Measurements from ENCODE around the gene MPEG1.

Gene MPEG1

DNA sequence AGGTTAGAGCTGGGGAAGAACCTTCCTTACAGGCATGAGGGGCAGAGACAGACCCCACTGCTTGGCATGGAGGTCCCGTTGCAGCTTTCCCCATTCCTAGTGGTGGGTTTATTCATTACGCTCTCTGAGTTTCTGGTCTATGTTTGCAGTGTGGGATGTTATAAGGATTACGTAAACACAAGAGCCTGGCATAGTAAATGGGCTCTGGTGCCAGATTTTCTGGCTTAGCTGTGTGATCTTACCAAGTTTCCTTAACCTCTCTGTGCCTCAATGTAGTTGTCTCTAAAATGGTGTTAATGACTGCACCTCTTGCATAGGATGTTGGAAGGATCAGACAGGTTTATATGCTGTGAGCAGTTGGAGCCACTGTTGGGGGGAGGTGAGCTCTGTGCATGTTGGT, 25.7 kb downstream of the MPEG1 start:
- DNase-seq = no peak

DNA sequence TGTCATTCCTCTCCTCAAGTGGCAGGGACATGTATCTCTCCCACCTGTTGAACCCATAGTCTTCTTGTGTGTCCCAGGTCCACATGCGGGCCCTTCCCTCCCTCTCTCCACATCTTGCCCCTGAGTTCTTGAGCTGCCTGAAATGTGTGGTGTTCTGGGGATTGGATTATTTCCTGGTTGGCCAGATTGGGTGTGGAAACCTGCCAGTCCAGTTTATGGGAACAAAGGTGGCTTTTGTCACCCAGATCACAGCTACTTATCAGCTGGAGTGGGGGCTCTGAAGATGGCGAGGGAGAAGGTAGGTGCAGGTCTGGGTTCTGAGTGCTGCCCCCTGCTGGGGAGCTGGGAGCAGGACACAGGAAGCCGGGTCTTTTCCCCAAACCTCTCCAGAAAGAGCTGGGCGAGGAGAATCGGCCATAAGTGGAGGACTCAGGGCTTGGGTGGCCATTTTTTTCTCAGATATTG, 26.6 kb downstream of the MPEG1 start:
- DNase-seq = peak in 2 of 4 experiments; percentile 10 to 15

GRCh38 chr11:59185386-59185945, 27.3 kb downstream of the MPEG1 start:
- no peak for DNase-seq

DNA sequence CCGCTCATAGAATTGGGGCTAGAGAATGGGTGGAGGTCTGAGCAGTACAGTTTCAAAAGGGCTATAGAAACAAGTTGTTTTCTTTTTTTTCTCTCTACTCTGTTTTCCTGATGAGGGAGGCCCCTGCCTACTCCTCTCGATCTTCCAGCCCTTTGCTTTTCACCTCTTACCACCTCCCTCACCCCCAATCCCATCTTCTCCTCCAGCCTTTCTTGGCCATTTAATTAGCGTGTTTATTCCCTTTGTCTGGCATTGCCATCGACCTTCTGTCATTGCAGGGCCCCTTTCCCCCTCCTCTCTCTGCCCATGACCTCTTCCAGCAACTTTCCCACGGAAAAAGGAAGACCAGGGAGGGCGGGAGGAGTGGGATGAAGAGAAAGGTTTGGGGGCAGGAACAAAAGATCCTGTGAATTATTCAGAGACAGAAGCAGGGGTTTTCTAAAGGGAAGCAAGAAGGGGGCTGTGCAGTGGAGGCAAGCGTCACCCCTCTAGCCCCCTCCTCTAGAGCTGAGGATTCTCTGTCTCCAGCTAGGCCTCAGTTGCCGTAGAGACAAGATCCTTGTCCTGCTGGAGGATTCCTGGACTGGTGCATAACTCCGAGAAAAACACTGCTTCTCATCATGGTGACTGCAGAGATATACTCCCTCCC, 27.9 kb downstream of the MPEG1 start:
- DNase-seq = no peak

DNA sequence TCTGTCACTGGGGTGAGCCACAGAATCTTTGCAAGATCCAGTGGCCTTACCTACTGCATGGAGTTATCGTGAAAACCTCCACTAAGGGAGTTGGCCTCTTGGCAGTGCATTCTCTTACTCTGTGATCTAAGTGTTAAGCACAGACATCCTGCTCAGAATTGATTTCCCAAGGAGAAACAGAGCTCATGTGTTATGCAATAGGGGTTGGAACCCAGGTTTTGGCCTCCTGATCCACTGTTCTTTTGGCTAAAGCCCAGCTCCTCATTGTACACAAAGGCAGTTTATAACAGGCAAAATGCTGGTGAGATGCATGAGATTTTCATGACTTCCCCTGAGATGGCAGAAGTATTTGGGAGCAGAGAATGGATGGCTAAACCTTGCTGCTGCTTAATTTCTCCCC, 29.0 kb downstream of the MPEG1 start:
- DNase-seq = no peak

DNA sequence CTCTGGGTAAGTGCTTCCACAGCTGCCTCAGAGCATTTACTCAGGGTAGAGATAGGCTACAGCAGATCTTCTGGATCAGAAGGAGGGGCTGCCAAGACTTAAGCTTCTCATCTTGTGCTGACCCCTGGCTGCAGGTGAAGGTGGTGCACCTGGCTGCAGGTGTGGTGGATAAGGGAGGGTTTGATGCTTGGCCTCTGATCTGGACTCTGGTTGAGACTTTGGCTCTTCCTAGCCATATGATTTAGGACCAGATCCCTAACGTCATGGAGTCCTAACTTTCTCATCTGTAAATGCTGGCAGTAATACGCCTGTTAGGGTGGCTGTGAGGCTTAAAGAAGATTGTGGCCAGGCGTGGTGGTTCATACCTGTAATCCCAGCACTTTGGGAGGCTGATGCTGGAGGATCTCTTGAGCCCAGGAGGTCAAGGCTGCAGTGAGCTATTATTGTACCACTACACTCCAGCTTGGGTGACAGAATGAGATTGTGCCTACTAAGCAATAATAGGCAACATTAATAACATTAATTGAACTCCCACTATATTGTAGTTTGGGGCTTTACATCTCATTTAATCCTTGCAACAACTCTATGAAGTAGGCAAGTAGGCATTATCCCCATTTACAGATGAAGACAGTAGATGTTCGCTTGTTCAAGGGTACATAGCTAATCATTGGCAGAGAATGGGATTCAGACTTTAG, 30.1 kb downstream of the MPEG1 start:
- DNase-seq = no peak

DNA sequence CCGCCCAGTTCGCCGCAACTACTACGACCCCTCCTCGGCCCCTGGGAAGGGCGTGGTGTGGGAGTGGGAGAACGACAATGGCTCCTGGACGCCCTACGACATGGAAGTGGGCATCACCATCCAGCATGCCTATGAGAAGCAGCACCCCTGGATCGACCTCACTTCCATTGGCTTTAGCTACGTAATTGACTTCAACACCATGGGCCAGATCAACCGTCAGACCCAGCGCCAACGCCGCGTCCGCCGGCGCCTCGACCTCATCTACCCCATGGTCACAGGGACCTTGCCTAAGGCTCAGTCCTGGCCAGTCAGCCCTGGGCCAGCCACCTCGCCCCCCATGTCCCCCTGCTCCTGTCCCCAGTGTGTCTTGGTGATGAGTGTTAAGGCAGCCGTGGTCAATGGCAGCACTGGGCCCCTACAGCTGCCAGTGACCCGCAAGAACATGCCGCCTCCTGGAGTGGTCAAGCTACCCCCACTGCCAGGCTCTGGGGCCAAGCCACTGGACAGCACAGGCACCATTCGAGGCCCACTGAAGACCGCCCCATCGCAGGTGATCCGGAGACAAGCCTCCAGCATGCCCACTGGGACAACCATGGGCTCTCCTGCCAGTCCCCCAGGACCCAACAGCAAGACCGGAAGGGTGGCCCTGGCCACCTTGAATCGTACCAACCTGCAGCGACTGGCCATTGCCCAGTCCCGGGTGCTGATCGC, 30.8 kb downstream of the MPEG1 start:
- DNase-seq = no peak

DNA sequence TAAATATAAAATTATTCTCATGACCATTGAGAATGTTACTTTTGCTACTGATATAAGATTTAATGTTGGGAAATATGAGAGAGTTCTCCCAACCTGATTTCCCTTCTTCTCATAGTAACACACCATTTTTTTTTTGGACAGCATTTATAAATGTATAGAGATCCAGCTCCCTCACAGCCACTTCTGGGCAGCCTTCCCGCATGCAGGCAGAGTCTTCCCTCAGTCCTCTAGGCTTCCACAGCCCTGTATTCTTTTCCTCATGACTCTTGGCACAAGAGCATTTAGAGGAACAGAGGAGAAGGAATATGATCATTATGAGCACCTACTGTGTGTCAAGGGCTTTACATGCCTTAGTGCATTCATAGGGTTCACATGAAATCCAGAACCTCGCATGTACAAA, 31.8 kb downstream of the MPEG1 start:
- DNase-seq = no peak

GRCh38 chr11:59180168-59180776, 32.5 kb downstream of the MPEG1 start:
- no peak for DNase-seq

- DNase-seq = no peak
These were observed 33.6 kb downstream of the MPEG1 start for GRCh38 chr11:59179121-59179520.

DNA sequence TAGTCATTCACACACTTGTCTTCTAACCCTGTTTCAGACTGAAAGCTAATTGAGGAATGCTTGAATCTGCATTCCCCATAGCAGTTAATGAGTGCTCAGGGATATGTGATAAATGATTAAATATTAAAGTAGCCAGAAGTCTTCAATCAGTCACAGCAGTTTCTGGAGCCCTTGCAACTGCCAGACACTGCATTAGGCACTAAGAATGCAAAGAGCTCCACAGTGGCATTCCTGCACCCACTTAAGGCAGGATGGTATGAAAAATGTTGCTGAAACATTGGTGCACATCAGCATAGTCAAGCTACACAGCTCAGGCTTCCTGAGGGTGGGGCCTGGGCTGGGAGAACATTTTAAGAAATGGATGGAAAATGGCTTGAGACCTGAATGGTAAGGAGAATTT, 34.3 kb downstream of the MPEG1 start:
- no peak for DNase-seq

DNA sequence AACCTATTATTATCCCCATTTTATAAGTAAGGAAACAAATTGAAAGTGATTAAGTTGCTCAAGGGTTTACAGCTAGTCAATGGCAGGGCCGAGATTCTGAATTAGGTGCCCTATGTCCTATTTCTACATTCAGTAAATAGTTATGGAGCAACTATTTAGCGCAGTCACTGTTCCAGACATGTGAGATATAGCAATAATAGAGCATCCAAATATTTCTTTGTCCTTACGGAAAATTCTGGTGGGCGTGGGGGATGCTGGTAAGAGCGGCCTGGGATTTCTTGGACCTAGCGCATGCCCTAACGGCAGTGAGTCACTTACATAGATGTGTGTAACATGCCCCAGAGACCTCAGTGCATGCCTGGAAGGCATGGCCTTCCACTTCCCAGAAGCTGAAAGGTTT, 36.4 kb downstream of the MPEG1 start:
- no peak for DNase-seq

- no peak for DNase-seq
These were observed 37.6 kb downstream of the MPEG1 start for GRCh38 chr11:59175091-59175501.

DNA sequence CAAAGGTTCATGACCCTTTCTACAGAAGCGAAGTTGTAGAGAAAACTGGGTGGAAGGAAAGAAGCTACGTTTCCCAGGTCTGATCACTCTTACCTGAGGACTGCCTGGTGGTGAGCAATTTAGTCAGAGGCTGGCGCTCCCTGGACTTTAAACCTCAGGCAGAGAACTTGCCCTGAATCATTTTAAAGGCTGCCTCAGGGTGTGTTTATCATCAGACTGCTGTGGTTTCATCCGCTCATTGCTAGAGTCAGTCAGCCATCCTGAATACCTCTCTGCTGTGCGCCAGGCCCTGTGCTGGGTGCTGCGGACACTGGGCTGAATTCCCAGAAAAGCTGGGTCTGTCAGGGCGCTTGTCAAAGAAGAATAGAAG, 38.1 kb downstream of the MPEG1 start:
- DNase-seq = no peak

GRCh38 chr11:59173964-59174663, 38.6 kb downstream of the MPEG1 start:
- no peak for DNase-seq

- DNase-seq = no peak
These were observed 39.4 kb downstream of the MPEG1 start for GRCh38 chr11:59173080-59173963.

DNA sequence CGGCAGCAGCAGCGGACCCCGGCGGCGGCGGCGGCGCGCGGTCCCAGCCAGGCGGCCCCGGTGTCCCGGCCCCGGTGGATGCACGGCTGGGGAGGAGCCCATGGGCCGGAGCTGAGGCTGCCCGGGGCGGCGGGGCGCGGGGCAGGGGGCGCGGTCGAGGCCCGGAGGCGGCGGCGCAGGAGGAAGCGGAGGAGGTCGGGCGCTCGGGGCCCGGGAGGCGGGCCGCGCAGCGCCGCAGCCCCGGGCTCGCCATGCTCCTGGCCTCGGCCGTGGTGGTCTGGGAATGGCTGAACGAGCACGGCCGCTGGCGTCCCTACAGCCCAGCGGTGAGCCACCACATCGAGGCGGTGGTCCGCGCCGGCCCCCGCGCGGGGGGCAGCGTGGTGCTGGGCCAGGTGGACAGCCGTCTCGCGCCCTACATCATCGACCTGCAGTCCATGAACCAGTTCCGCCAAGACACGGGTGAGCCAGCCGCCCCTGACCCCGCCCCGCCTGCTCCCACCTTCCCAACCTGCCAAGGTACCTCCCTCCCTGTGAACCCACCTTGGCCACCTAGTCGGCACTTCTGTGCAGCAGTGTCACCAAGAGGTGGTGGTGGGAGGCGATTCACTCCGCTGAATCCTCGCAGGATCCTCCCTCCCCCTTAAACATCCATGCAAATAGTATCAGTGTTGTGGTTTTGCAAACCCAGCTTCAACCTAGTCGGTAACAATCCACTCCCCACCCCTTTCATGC, 40.2 kb downstream of the MPEG1 start:
- no peak for DNase-seq

- peak; percentile 72 to 86 (median 78) for DNase-seq
These were observed 41.0 kb downstream of the MPEG1 start, which contains the start of gene DTX4 for GRCh38 chr11:59171508-59172322. DTX4 (plus strand) TSS chr11:59172132; CDS start chr11:59172596, 464 bp downstream.

GRCh38 chr11:59164028-59164427, 48.7 kb downstream of the MPEG1 start:
- DNase-seq = no peak

Data from activated CD4-positive, CD25-positive, alpha-beta regulatory T cell (primary cell).